ENCODE data around the gene RNLS.

GRCh38 chr10:88239212-88239611, 343.9 kb downstream of the RNLS start:
- no peak for TF ChIP-seq CTCF (IDR thresholded peaks at IDR 0.05)
- TF ChIP-seq POLR2A (IDR thresholded peaks at IDR 0.05): no peak

Data from testis (tissue), 2 donors.